H54 (cell line): ENCODE results near the gene IP6K1.
"Not testable (repeated sequence)": the region's sequence is repeated elsewhere in the genome, so short reads cannot be mapped to it uniquely, and the experiment has no call there.

Experiments
- DNase-seq: peaks from one replicate; pipeline ENCODE4 v3.0.0; 2011; ENCODE audit warnings: low spot score, mixed read lengths; ENCODE audit not compliant: insufficient read length
- FAIRE-seq: peaks from 3 replicates; lab custom pipeline; 2011; peaks lifted over from hg19 to GRCh38; lab: Jason Lieb, UNC
- POLR2A ChIP-seq: IDR thresholded peaks from 2 replicates; pipeline ENCODE4 v1.6.1; 2011; ENCODE audit warnings: low read depth, mild to moderate bottlenecking, low read length

The IP6K1 gene

GRCh38 chr3:49769286-49769915 is 16.9 kb downstream of the IP6K1 start:
- DNase-seq (no peak), FAIRE-seq (no peak)
- TF ChIP-seq POLR2A = no peak

- TF ChIP-seq POLR2A = no peak
- FAIRE-seq = no peak
- DNase-seq = no peak
Observed at GRCh38 chr3:49763981-49764380, 22.4 kb downstream of the IP6K1 start.

DNA sequence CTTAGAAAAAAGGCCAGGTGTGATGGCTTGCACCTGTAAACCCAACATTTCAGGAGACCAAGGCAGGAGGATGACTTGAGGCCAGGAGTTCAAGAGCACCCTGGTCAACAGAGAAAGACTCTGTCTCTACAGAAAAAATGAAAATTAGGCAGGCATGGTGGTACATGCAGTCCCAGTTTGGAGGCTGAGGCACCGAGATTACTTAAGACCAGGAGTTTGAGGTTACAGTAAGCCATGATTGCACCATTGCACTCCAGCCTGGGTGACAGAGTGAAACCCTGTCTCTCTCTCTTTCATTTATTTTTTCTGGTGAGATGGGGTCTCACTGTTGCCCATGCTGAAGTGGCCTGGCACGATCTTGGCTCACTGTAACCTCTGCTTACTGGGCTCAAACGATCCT is 24.7 kb downstream of the IP6K1 start:
- DNase-seq = no peak
- TF ChIP-seq POLR2A = no peak

DNA sequence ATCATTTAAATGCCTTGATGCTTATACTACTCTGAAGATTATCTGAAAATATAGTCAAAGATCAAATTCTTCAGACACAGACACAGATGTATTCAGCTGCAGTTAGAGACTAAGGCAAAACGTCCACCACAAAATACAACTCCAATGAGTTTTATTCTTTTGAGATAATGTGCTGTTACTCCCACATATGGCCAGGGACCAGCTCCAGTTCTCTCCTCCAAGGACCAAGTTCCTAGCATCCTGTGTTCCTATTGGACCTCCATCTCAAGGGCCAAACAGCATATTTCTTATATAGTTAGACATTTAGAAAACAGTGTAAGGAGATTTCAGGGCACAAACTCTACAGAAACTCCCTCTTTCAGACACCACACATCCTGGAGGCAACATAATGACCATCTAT is 27.1 kb downstream of the IP6K1 start:
- no peak for FAIRE-seq
- no peak for TF ChIP-seq POLR2A
- DNase-seq = no peak

More for the DNA sequence above, 24.7 kb downstream of the IP6K1 start:
- no peak for FAIRE-seq

DNA sequence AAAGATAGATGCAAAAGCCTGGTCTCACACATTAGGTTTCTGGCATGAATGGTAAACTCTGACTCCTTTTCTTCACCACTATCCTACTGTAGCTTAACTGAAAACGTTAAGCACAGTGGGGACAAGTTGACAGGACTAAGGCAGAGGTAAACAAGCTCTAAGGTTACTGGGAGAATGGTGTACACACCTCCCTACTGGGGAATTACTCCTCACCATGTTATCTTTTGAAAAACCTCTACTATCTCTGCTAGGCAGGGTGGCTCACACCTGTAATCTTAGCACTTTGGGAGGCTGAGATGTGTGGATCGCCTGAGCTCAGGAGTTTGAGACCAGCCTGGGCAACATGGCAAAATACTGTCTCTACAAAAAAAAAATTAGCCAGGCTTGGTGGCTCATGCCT is 29.1 kb downstream of the IP6K1 start:
- TF ChIP-seq POLR2A = no peak
- no peak for FAIRE-seq
- no peak for DNase-seq

- TF ChIP-seq POLR2A = no peak
- FAIRE-seq = no peak
- no peak for DNase-seq
Observed at GRCh38 chr3:49756036-49756435, 30.3 kb downstream of the IP6K1 start.

DNA sequence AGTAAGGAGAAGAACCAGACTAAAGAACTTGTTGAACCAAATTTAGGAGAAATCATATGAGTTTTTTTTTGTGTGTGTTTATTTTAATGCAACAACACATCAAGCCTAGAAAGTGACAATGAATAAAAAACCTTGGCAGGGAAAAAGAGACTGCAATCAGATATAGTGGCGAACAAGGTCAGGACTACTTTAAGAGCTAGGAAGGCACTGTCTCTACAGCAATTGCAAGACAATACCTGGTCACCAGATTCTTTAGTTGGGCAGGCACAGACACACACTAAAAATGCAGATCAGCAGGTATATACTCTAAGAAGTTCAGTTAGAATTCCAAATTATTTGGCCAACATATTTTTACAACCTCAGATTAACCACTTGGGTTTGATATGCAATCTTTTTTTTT is 31.8 kb downstream of the IP6K1 start:
- FAIRE-seq = no peak
- TF ChIP-seq POLR2A = no peak
- DNase-seq = no peak

GRCh38 chr3:49751501-49751900 is 34.8 kb downstream of the IP6K1 start:
- no peak for DNase-seq
- no peak for FAIRE-seq
- TF ChIP-seq POLR2A = no peak

DNA sequence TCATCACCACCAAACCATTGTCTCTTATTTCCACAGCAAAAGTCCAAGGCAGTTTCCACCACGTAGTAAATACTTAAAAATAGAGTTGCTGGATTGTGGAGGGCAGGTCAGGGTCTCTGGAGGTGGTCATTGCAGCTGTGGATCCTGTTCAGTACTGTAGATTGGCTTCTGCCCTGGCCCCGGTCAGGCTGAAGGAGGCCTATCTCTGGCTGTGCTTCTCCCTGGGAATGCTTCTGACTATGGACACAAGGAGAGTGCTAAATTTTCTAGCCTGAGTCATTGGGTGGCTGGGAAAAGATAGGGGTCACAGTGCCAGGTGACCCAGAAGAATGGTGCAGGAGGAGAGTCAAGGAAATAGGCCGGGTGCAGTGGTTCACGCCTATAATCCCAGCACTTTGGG is 36.3 kb downstream of the IP6K1 start:
- no peak for FAIRE-seq
- TF ChIP-seq POLR2A = no peak
- no peak for DNase-seq

- FAIRE-seq, DNase-seq: not testable (repeated sequence)
Observed at GRCh38 chr3:49748874-49749273, 37.5 kb downstream of the IP6K1 start.

- peak; percentile 86 for FAIRE-seq
- peak; percentile 60 for DNase-seq
- no peak for TF ChIP-seq POLR2A
Observed at GRCh38 chr3:49747792-49748480, 38.4 kb downstream of the IP6K1 start.

DNA sequence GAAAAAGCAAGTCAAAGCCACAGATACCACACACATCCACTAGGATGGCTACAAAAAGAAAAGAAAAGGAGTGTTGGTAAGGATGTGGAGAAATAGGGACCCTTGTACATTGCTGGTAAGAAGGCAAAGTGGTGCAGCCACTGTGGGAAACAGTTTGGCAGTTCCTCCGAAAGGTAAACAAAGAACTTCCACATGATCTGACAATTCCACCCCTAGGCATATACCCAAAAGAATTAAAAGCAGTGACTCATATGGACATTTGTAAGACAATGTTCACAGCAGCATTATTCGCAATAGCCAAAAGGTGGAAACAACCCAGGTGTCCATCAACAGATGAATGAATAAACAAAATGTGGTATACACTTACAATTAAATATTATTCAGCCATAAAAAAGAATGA is 40.4 kb downstream of the IP6K1 start:
- no peak for DNase-seq
- no peak for FAIRE-seq
- TF ChIP-seq POLR2A = no peak

- TF ChIP-seq POLR2A = no peak
- DNase-seq (no peak), FAIRE-seq (no peak)
Observed at GRCh38 chr3:49740427-49740826, 45.9 kb downstream of the IP6K1 start.

- TF ChIP-seq POLR2A = no peak
- FAIRE-seq = no peak
Observed at GRCh38 chr3:49738067-49738713, 48.2 kb downstream of the IP6K1 start.

More at GRCh38 chr3:49738067-49738713, 48.2 kb downstream of the IP6K1 start:
- DNase-seq = no peak
